MM.1S (cell line): ENCODE measurements around the gene ADARB2.

Source experiments
- CTCF ChIP-seq: fragments of 300-600 bp; sonication (generic); IDR thresholded peaks from 2 replicates; pipeline ENCODE4 v1.5.1; 2016; ENCODE audit warnings: antibody characterized with exemption, low read length, mixed read lengths
- EZH2 ChIP-seq: fragments of 300-600 bp; sonication (generic); optimal IDR thresholded peaks from 2 replicates; pipeline ENCODE3; 2017; ENCODE audit warnings: low read depth, mild to moderate bottlenecking, antibody characterized with exemption, low read length, mixed read lengths
- EZH2phosphoT487 ChIP-seq: fragments of 300-600 bp; sonication (generic); IDR thresholded peaks from 2 replicates; pipeline ENCODE4 v1.6.1; 2018; ENCODE audit warnings: antibody characterized with exemption, low read length

- no peak for TF ChIP-seq EZH2
- no peak for TF ChIP-seq CTCF
- TF ChIP-seq EZH2phosphoT487: no peak
Observed at GRCh38 chr10:1316121-1316808, 421.1 kb downstream of the ADARB2 start.
